SH-SY5Y (cell line): Measurements from ENCODE around the gene IL15RA.

Experiments used
- GATA2 ChIP-seq: IDR thresholded peaks from 2 replicates; pipeline ENCODE4 v1.6.1; 2011; ENCODE audit warnings: mild to moderate bottlenecking, low read depth, low read length
- GATA3 ChIP-seq: IDR thresholded peaks from 2 replicates; pipeline ENCODE4 v1.6.1; 2011; ENCODE audit warnings: low read depth, mild to moderate bottlenecking, low read length, moderate library complexity

- no peak for TF ChIP-seq GATA2
- no peak for TF ChIP-seq GATA3
Observed at GRCh38 chr10:6019796-6020195, 42.5 kb upstream of the IL15RA start.
